ENCODE data around the gene GULP1.

GULP1 gene

DNA sequence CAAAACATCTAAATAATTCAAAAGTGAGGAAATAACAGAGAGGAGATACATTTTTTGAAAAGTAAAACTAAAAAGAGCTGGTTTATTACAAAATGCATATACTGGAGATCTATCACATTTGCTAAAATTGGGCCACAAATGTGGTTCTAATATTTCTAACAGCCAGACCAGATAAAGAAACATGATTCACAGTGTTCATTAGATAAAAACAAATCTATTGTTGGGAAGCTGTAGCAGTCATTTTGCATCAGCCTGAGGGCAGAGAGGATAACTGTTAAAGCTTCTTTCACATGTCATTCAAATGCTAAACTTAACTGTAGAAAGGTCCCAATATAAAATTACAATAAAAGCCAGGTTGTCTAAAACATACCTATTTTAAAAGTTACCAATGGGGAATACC lies 148.3 kb downstream of the GULP1 start:
- no peak overlapping the region for H3K27ac ChIP-seq
- TF ChIP-seq ZFX (IDR thresholded peaks at IDR 0.05) = no peak
- TF ChIP-seq, protein P1, sequence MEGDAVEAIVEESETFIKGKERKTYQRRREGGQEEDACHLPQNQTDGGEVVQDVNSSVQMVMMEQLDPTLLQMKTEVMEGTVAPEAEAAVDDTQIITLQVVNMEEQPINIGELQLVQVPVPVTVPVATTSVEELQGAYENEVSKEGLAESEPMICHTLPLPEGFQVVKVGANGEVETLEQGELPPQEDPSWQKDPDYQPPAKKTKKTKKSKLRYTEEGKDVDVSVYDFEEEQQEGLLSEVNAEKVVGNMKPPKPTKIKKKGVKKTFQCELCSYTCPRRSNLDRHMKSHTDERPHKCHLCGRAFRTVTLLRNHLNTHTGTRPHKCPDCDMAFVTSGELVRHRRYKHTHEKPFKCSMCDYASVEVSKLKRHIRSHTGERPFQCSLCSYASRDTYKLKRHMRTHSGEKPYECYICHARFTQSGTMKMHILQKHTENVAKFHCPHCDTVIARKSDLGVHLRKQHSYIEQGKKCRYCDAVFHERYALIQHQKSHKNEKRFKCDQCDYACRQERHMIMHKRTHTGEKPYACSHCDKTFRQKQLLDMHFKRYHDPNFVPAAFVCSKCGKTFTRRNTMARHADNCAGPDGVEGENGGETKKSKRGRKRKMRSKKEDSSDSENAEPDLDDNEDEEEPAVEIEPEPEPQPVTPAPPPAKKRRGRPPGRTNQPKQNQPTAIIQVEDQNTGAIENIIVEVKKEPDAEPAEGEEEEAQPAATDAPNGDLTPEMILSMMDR (conservative IDR thresholded peaks at IDR 0.05) = no peak

DNA sequence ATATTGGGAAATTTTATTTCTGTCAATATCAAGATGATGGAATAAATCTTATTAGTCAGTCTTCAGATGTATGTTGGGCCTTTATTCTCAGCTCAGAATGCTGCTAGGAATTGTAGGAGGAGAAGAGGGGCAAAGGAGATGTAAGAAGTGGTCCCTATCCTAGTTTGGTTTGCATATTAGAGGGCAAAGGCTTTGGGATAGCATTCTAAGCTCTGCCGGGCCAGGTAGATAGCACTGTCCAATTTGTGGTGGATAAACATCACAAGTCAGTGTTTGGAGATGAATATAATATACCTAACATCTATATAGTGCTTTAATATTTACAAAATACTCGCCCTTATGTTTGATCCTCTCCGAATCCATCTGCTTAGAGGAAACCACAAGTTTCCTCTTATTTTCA lies 149.2 kb downstream of the GULP1 start:
- no peak overlapping the region for H3K27ac ChIP-seq
- TF ChIP-seq, protein P1 (conservative IDR thresholded peaks at IDR 0.05) = no peak
- no peak for TF ChIP-seq ZFX (IDR thresholded peaks at IDR 0.05)

DNA sequence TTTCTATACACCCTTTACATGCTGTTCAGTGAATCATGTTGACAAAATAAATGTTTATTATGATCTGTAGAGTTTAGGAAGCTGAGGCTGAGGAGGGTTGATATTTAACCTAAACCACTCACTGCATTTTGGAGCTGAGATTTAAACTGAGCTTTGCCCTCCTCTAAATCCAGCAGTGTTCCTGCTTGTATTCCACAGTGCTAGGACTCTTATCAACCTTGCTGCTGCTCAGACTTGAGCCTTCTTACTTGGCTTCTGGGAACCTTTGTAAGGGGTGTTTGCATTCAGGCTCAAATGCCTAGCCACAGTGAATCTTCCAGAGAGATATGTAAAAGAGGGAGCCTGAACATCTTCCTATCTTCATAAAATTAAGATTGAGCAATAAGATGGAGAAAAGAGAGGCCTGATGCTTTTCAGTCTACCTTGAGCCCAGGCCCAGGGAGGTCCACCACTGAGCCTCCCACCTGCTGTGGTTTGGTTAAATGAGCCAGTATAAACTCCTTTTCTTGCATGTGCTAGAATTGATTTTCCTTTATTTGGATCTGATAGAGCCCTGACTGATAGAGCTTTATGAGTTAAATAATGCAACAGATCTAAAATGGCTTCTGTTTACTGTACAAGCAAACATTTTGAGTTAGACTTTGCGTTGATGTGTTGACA lies 149.7 kb downstream of the GULP1 start:
- no peak for TF ChIP-seq ZFX (IDR thresholded peaks at IDR 0.05)
- TF ChIP-seq, protein P1 (conservative IDR thresholded peaks at IDR 0.05) = no peak
- H3K27ac ChIP-seq = no peak overlapping the region

- TF ChIP-seq ZFX (IDR thresholded peaks at IDR 0.05) = no peak
- TF ChIP-seq, protein P1 (conservative IDR thresholded peaks at IDR 0.05) = no peak
- H3K27ac ChIP-seq = no peak overlapping the region
Measured at GRCh38 chr2:188443207-188443606, 151.5 kb downstream of the GULP1 start.

DNA sequence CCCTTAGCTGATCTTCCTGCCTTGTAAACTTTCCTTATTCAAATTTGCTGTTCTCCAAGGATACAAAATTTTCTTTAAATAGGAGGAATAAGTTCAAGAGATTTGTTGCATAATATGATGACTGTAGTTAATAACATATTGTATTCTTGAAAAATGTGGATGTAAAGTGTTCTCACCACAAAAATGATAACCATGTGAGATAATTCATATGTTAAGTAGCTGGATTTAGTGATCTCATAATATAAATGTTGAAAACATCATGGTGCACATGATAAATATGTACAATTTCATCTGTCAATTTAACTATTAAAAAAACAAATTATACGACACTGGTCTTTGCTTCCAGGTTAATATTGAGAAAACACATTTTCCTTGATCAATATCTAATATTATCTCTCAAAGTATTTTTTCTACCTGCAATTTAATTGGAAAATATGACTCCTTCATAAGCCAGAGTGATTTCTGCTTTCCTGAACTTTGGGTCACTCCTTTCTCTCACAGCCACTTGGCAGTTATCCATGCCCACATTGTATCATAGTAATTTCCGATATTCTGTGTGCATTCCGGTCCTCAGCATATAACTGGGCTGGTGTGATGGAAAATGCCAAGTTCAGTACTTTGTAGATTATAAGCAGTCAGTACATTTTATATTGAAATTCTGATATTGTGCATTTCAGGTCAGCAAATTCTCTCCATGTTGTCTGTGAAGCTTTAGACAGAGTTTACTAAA lies 152.6 kb downstream of the GULP1 start:
- no peak overlapping the region for H3K27ac ChIP-seq

GRCh38 chr2:188449561-188449960 lies 157.9 kb downstream of the GULP1 start:
- no peak overlapping the region for H3K27ac ChIP-seq
- no peak for TF ChIP-seq ZFX (IDR thresholded peaks at IDR 0.05)
- TF ChIP-seq, protein P1 (conservative IDR thresholded peaks at IDR 0.05) = no peak

More for the DNA sequence above, 152.6 kb downstream of the GULP1 start:
- no peak for TF ChIP-seq ZFX (IDR thresholded peaks at IDR 0.05)
- TF ChIP-seq, protein P1 (conservative IDR thresholded peaks at IDR 0.05) = no peak

- no peak for TF ChIP-seq ZFX (IDR thresholded peaks at IDR 0.05)
- TF ChIP-seq, protein P1 (conservative IDR thresholded peaks at IDR 0.05) = no peak
- H3K27ac ChIP-seq = no peak overlapping the region
Measured at GRCh38 chr2:188449971-188450370, 158.3 kb downstream of the GULP1 start.
